Coronary artery (tissue), 2 donors: ENCODE measurements around the gene OR5AS1.

ENCODE experiments used
- DNase-seq: peaks from one replicate; pipeline ENCODE4 v3.0.0-alpha.2; 2017; ENCODE audit warnings: low spot score
- H3K27ac ChIP-seq, 2 donors: fragments of 200-600 bp; sonication (generic); one replicate each; pipeline ENCODE4 v1.5.1; 2016 to 2019
- H3K4me3 ChIP-seq: fragments of 200-600 bp; sonication (generic); 2 replicates; pipeline ENCODE4 v1.5.1; 2016; ENCODE audit warnings: mild to moderate bottlenecking, moderate library complexity
- CTCF ChIP-seq: fragments of 200-600 bp; sonication (generic); IDR thresholded peaks from one replicate; pipeline ENCODE4 v1.5.1; 2019; ENCODE audit warnings: antibody characterized with exemption

The OR5AS1 gene

GRCh38 chr11:56066980-56067379 is 39.5 kb downstream of the OR5AS1 start:
- DNase-seq = no peak
- Histone ChIP-seq H3K4me3 (no peak overlapping the region), H3K27ac (no peak overlapping the region)
- no peak for TF ChIP-seq CTCF
